Activated CD4-positive, alpha-beta T cell treated with anti-CD3 and anti-CD28 coated beads, Interleukin-2, amount 50 U/mL, for 4 hours (primary cell): ENCODE results near the gene PRMT1.

Experiments
- DNase-seq, 2 experiments: peaks; one replicate each; pipeline ENCODE4 v3.0.0-alpha.2; 2020

Gene PRMT1

DNA sequence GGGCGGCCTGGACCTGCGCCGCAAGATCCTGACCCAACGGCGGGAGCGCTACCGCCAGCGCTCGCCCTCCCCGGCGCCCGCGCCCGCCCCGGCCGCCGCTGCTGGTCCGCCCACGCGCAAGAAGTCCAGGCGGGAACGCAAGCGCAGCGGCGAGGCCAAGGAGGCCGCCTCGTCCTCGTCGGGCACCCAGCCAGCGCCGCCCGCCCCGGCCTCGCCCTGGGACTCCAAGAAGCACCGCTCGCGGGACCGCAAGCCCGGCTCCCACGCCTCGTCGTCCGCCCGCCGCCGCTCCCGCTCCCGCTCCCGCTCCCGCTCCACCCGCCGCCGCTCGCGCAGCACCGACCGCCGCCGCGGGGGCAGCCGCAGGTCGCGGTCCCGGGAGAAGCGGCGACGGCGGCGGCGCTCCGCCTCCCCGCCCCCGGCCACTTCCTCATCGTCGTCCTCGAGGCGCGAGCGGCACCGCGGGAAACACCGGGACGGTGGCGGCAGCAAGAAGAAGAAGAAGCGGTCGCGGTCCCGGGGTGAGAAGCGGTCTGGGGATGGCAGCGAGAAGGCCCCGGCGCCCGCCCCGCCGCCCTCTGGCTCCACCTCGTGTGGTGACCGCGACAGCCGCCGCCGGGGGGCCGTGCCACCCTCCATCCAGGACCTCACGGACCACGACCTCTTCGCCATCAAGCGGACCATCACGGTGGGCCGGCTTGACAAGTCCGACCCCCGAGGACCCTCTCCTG, 25.1 kb upstream of the PRMT1 start:
- DNase-seq = no peak

DNA sequence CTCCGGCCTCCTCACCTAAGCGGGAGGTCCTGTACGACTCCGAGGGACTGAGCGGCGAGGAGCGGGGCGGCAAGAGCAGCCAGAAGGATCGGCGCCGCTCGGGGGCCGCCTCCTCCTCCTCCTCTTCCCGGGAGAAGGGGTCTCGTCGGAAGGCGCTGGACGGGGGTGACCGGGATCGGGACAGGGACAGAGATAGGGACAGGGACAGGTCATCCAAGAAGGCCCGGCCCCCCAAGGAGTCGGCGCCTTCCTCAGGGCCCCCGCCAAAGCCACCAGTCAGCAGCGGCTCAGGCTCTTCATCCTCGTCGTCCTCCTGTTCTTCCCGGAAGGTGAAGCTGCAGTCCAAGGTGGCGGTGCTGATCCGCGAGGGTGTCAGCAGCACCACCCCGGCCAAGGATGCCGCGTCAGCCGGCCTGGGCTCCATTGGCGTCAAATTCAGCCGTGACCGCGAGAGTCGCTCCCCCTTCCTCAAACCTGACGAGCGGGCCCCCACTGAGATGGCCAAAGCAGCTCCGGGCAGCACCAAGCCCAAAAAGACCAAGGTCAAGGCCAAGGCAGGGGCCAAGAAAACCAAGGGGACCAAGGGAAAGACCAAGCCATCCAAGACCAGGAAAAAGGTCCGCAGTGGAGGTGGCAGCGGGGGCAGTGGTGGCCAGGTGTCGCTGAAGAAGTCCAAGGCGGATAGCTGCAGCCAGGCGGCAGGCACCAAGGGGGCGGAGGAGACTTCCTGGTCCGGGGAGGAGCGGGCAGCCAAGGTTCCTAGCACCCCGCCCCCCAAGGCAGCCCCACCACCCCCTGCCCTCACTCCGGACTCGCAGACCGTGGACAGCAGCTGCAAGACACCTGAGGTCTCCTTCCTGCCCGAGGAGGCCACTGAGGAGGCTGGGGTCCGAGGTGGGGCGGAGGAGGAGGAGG, 24.3 kb upstream of the PRMT1 start:
- no peak for DNase-seq

DNA sequence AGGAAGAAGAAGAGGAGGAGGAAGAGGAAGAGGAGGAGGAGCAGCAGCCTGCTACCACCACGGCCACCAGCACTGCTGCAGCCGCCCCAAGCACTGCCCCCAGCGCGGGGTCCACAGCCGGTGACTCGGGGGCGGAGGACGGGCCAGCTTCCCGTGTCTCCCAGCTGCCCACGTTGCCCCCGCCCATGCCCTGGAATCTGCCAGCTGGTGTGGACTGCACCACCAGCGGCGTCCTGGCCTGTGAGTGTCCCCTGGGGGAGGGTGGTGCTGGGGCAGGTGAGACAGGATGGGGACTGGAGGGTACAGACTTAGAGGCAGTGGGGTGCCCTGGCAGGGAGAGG, 23.6 kb upstream of the PRMT1 start:
- DNase-seq = no peak

DNA sequence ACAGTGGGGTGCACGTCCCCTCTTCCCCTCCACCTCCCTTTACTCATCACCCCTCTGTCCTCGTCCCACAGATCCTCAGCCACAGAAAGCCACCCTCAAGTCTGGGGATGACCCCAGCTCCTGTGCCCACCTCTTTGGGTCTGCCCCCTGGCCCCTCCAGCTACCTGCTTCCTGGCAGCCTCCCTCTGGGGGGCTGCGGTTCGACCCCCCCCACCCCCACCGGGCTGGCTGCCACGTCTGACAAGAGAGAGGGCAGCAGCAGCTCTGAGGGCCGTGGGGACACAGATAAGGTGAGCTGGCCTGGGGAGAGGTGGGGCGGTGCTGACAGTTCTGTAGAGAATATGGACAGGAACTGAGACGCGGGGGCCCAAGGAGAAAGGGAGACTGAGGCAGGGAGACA, 22.5 kb upstream of the PRMT1 start:
- DNase-seq = no peak

DNA sequence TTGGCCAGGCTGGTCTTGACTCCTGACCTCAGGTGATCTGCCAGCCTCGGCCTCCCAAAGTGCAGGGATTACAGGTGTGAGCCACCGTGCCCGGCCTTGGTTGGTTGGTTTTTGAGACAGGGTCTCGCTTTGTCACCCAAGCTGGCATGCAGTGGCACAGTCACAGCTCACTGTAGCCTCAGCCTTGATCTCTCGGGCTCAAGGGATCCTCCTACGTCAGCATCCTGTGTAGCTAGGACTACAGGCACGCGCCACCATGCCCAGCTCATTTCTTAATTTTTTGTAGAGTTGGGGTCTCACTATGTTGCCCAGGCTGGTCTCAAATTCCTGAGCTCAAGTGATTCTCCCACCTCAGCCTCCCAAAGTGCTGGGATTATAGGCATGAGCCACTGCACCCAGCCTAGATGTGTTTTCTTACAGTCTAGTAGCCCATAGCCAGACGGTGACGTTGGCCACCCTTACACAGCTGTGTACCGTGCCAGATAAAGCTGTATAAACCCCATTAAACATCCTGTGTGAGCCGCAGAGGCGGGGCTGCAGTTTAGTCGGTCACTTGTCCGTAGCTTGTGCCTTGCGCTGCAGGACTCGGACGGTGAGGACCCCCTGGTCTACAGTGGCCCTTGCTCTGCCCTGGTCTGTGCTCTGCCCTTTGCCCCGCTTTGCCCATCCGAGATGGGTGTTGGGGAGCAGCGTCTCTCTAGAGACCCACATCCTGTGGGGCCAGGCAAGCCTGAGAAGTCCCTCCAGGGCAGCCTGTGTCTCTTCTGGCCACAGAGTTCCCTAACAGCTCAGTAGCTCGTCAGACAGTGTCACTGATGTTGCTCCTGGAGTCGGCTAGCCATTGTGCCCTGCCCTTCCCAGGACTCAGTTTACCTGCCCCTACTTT, 21.3 kb upstream of the PRMT1 start:
- no peak for DNase-seq

DNA sequence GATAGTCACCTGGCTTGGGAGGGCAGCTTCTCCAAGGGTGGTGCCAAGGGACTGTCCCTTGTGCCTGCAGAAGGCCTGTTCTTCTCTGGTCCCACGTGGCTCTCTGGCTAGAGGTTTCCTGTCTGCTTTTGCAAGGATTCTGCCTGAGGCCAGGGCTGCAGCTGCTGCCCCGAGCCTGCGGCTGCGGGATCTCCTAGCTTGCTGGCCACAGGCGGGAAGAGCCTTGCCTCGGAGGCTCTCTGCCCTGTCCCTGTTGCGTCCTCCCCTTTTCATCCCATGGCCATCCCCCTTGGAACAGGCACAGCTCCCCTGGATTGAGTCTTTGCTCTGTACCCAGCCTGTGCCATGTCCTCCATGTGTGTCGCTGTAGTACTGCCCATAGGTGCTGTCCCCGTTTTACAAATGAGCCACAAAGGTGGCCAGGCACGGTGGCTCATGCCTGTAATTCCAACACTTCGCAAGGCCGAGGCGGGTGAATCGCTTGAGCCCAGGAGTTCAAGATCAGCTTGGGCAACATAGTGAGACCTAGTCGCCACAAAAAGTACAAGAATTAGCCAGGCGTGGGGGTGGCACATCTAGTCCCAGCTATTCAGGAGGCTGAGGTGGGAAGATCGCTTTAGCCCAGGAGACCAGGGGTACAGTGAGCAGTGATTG, 20.5 kb upstream of the PRMT1 start:
- no peak for DNase-seq

DNA sequence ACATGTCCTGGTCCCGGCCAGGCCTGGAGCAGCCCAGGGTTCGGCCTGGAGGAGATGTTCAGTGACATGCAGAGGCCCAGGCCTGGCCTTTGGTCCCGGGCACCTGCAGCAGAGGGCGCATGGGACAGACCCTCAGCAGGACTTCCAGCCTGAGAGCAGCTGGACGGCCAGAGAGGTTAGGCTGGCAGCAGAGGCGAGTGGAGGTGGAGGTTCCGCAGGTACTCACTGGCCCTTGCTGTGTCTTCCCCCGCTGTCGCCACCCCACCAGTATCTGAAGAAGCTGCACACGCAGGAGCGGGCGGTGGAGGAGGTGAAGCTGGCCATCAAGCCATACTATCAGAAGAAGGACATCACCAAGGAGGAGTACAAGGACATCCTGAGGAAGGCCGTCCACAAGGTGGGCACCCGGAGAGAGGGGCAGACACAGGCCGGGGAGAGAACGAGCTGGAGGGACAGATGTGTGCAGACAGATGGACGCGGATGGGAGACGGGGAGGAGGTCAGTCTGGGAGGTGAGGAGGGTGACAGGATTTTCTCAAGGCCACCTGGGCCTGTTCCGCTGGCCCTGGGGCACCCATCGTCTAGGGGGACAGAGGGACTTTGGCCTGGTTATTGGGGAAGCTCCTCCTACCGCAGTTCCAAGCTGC, 19.5 kb upstream of the PRMT1 start:
- no peak for DNase-seq

DNA sequence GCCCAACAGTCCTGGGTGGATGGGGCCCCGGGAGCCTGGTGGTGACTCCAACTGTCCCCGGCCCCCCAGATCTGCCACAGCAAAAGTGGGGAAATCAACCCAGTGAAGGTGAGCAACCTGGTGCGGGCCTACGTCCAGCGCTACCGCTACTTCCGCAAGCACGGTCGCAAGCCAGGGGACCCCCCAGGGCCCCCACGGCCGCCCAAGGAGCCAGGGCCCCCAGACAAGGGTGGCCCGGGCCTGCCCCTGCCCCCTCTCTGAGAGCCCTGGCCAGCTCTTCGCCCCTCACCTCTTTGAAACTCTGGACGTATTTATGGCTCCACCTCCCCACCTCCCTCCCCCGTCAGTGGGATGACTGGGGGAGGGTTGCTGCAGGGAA, 18.9 kb upstream of the PRMT1 start:
- DNase-seq = no peak

DNA sequence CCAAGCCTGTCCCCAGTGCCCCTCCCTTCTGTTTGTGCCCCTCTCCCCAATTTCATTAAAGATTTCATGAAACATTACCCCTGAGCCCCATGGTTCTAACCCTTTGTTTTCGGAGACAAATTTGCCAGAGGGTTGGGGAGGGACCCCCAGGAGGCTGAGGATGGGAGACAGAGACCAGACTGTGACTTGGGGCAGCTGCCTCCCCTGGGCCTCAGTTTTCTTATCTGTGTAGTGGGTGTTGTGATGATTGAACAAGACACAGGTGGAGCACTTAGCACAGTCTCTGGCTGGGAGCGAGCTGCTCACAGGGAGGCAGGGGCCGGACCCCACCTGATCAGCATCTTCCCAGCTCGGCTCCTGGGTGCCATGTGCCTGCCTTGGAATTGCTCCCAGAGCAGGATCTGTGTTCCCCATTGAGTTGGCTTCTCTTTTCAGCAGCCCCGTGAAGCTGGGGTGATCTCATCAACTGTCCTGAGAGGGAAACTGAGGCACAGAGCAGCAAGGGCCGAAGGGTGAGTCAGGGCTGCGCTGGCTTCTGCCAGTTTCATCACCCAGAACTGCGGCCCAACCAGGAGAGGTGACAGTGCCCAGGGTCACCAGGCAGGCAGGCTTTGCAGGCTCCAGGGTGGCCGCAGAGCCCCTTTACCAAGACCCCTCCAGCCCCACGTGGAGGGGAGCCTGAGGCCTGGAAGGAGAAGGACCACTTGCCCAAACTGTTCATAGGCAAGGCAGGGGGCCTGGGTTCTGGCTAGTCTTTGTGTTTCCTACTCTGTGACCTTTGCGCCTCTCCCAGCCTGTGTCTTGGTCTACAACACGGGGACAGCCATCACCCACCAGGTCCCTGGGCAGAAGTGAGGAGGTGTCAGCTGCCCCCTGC, 18.3 kb upstream of the PRMT1 start:
- DNase-seq = no peak

DNA sequence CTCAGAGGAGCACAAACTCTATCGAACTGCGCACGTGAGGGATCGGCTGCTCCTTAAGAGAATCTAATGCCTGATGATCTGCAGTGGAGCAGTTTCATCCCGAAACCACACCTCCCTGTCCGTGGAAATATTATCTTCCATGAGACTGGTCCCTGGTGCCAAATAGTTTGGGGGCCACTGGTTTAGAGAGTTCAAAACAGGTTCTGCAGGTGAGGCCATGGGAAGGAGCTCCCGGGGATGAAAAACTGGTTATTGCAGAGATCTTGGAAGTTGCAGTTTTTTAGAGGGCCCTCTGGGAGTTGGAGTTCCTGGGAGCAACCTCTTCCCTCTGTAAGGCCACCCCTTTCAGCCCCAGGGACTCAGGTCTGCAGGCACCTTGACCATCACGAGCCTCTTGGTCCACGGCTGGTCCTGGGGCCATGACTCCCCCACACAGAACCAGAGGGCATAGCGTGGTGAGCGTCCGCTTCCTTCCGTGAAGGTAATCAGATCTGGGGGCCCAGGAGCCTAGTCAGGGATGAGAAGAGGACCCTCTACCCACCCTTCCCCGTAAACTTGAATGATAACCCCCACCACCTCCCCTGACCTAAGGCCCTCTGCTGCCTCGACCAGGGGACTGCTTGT, 16.6 kb upstream of the PRMT1 start:
- DNase-seq = no peak

DNA sequence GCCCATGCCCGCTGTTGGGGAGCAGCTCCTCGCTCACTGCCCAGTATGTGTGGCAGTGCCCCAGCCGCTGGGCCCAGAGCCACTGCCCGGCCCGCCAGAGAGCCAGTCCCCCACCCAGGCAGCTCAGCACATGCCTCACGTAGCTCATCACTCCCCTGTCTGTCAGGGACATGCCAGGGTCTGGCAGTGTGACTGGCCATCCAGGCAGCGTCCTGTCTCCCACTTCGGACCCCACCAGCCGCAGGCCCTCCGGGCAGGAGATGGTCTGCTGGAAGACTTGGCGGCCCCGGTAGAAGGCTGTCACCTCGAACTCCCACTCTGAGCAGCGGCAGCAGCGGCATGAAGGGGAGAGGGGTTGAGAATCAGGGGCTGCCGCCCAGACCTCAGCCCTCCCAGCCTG, 15.1 kb upstream of the PRMT1 start:
- no peak for DNase-seq

DNA sequence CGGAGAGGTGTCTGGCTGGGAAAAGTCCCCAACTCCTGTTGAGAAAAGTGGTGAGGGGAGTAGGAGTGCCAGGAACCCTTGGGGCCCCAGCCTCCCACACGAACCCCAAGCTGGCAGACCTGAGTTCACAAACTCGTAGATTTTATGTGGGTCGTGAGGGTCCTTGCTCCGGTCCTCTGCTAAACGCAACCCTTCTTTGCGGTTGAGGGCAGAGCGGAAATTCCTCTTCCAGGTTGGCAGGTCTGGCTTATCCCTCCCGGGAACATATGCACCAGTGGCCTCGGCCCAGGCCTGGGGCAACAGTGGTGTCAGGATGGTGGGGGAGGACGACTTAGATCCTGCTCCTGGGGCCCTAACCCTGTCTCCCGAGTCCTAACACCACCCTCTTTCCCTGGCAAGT, 13.8 kb upstream of the PRMT1 start:
- no peak for DNase-seq

DNA sequence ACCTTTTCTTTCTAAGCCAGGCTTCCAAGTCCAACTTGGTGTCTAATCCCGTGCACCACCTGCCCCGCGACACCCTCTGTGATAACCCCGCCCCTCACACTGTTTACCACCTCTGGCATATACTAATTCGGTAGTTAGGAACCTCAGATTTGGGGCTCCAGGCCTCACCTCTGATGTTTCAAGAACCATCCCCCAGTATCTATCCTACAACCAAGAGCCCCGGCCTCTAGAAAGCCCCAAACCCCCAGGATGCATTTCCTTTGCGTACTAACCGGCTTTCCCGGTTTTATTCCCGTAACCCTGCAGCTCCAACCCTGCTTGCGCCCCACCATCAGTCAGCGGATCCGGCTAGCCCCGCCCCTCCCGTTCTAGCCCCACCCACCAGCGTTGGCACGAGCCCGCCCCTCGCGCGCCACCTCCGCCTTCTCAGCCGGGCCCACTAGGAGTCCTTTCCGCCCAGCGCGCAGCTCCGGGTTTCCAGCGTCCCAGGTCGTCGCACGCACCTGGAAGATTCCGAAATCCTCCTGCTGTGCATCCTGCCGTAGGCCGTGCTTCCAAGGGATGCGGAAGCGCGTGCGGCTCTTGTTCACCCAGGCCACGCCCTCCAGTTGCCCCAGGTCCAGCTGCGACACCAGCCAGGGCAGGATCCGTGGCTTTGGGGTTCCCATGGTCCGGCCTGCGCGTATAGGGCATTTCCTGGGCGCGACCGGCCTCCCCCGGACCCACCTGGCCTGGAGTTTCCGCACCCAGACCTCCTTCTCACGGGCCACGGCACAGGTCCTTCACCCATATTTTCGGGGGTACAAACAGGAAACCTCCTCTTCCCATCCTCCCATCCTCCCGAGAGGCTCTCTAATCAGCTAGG, 12.7 kb upstream of the PRMT1 start:
- DNase-seq = peak; percentile 92 to 95

DNA sequence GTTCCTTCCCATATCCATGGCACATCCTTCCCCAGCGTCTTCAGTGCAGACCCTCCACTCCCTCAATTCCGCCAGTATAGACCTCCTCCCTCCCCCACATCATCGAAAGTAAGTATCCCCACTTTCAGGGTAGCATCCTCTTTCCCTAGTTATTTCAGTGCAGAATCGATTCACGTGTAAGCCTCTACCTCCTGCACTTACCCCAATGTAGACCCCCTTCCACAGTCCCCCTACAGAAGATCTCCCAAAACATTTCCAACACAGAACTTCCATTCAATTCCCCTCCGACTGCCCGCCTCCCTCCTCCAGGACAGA, 12.1 kb upstream of the PRMT1 start:
- DNase-seq = no peak

DNA sequence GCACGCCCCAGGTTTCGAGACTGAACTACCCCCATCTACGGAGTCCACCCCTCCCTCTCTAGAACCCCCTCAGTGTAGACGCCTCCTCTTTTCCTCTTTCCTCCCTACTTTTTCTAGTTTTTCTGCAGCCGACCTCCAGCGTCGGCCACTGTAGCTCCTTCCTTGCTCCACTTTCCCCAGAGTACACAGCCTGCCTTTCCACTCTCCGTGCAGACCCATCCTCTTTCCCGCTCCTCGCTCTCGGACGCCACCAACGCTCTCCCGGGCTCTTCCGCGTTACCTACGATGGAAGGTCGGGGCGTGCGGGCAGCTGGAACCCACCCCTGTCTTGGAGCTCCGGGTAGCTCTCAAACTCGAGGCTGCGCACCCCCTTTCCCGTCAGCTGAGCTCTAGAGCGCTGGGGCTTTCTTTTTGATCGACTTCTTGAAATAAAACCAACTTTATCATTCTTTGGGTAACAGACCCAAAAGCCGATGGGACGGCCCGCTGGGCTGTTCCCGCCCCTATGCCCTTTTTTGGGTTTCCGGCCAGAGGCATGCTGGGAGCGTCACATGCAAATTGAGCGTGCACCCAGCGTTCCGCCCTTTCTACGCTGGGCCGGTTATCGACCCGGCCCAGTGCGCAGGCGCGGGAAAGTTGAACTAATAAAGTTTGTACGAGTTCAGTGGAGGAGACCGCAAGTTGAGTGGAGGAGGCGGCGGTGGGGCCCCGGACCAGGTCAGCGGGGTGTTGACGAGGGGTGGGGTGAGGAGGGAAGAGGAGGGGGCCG, 11.5 kb upstream of the PRMT1 start, which contains the start of the genes BCL2L12 and IRF3:
Gene BCL2L12 (plus strand): TSS at position 583 of the 769 bp plus-strand sequence. CDS start 760 bp downstream, outside the sequence.
Gene IRF3 (minus strand): TSS at position 507 of the 769 bp plus-strand sequence. CDS start 1,019 bp downstream, outside the sequence.
- peak; percentile 99 for DNase-seq

DNA sequence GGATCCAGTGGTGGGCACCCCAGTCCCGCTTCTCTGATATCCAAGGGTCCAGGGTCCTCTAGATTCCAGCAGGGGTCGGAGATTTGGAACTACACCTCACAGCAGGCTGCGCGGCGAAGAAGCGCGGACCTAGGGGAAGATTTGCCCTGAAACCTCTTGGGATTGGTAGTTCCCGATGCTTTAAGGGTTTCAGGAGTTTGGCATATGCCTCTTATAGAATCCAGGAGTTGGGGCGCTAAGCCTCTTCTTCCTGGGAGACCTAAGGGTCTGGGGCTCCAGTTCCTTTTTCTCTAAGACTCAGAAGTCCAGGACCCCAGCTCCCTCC, 11.0 kb upstream of the PRMT1 start:
- DNase-seq = no peak

DNA sequence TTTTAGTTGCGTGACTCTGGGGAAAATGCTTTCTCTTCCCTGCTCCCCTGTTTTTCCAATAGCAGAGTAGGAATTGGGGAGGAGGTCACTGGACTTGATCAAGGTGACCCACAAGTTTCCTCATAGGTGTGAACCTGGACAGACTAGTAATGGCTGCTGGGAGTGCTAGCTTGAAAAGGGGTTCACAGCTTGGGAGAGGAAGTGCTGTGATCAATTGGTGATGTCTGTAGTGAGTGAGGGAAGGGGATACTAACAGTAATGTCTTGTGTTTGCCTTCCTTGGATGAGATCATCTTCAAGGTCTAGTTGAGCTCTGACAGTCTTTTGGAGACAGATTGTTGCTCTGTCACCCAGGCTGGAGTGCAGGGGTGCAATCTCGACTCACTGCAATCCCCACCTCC, 9.6 kb upstream of the PRMT1 start:
- no peak for DNase-seq

DNA sequence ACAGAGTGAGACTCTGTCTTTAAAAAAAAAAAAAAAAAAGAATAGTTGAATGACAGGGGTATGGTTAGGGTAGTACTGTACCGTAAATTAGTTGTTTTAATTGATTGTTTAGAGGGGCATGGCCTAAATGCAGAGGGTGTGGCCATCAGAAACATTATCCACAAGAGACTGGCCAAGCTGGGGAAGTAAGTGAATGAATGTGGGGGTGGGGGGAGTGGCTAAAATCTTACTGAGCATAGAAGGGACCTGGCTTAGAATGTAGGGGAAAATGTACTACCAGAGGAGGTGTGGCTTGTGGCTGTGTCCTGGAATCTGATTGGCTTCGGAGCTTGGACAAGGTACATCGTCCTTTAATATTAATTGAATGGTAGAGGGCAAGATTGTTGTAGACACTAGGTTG, 7.6 kb upstream of the PRMT1 start:
- DNase-seq = no peak
